ENCODE data around the gene SLC29A2.

SLC29A2 gene, protein sequence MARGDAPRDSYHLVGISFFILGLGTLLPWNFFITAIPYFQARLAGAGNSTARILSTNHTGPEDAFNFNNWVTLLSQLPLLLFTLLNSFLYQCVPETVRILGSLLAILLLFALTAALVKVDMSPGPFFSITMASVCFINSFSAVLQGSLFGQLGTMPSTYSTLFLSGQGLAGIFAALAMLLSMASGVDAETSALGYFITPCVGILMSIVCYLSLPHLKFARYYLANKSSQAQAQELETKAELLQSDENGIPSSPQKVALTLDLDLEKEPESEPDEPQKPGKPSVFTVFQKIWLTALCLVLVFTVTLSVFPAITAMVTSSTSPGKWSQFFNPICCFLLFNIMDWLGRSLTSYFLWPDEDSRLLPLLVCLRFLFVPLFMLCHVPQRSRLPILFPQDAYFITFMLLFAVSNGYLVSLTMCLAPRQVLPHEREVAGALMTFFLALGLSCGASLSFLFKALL

DNA sequence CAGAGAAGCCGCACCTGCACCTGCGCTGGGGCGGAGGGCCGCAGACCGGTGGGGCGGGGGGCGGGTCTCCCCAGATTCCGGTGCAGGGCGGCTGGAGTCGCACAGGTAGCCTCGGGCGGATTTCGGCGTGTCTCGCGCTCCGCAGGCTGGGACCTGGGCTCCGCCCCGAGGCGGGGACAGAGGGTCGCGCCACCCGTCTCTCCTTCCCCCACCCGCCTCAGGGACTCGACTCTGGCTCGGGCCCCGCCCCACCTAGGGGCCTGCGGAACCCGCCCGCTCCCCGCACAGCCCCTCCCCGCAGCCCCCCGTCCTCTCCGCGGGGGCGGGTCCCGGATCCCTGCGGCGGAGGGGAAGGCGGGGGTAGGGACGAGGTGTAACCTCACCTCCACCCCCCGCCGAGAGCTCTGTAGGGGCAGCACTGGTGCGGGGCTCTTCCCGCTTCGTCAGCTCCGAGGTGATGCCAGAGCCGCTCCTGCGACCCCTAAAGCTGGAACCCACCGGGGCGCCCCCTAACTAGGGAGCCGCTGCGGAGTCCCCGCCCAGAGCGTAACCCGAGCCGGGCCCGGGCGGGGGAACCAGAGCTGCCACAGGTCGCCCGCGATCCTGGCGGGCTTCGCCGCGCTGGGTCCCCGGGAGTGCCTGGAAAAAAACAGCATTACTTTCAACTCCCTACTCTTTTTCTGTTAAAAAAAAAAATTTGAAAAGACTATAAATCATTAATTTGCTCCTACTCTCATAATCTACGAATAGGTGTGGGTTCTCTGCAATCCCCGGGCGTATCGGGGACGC lies at the start of gene SLC29A2:
Gene SLC29A2 (minus strand): TSS at position 134 of the 789 bp plus-strand sequence. CDS start 169 bp downstream, outside the sequence.
- peak; percentile 74 for DNase-seq

DNA sequence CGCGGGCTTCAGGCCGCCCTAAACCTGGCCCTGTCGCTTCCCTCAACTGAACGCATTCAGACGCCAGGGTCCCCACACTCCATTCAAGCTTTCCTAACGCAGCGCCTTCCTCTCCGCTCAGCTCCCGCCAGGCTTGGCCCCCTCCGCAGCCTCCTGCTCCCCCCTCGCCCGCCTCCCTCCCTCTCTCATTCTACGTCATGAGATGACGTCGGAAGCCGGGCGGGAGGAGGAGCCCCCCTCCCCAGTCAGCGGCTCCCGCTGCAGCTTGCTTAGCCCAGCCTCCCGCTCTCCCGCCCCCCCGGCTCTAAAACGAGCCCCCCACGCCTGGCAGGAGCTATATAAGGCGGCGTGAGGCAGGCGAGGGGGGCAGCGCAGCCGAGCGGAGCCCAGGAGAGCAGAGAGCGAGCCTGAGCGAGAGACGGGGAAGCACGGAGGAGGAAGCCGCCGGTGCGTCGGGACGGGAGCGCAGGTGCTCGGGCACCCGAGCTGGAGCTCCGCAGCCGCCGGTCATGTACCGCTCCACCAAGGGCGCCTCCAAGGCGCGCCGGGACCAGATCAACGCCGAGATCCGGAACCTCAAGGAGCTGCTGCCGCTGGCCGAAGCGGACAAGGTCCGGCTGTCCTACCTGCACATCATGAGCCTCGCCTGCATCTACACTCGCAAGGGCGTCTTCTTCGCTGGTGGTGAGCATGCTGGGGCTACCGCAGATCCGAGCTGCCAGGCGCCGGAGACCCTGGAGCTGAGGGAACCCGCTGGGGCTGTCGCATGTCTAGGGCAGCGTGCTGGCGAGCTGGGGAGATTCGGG lies 49.3 kb upstream of the SLC29A2 start, which contains the start of gene NPAS4:
Gene NPAS4 (plus strand): TSS at position 365 of the 806 bp plus-strand sequence. CDS start 145 bp downstream, at position 510.
- no peak for DNase-seq

DNA sequence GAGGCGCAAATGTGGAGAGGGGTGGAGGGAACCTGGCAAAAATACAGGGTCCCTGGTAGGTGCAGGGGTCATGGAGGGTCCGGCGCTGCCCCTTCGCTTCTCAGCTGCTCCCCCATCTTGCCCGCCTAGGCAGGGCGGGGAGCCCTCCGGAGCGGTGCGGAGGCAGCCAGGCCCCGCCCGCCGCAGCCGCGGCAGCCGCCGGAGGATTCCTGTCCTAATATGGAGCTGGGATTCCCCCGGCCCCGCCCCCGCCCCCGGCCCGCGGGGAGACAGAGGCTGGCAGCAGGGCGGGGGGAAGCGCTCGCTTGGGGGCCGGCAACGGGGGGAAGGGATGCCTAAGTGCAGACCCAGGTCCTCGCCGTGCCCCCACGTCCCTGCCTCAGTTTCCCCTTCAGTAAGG lies 48.3 kb upstream of the SLC29A2 start:
- DNase-seq: no peak

DNA sequence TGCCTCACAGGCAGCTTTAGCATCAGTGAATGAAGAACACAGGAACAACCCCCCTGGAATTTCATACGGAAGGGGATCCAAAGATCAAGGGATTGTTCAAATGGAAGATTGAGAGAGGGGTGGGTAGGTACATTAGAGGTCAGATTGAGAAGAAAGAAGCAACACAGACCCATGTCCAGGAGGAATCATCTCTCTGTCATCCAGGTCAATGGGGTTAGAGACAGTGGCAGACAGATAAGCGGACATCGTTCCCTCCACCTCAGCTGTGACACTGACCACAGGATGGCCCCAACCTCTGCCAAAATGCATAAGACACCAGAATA lies 47.4 kb upstream of the SLC29A2 start:
- DNase-seq: no peak

DNA sequence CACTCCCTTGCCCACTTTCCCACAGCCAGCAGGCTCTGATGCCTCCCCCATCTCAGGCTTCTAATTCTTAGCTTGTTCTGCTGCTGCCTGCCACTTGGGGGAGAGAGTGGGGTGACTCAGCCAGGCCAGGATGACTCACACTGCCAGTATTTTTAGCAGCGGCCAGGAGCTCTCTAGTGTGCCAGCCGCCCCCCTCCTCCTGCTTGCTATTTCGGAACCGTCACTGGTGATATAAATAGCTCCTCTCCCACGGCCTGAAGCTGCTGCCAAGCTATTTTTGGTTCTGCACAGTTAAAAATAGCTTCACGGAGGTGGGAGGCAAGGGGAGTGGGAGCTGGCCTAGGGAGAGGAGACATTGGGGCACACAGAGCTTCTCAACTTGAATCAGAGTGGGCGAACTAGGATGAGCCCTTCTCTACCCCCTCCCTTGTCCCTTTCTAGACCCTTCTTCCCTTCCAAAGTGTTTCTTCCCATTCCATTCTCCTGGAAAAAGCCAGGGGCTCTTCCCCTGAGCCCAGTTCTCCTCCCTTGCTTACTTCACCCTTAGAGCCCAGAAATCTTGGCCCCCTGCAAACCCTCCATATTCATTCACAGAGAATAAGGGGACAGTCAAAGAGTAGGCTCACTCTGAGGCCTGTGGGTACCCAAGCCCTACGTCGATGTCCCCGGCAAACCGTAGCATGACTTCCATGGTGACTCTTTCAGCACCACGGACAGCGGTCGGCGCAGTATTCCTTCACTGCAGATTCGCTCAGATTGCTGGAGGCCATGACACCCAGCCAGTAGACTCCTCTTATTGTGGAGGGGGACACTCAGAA lies 46.8 kb upstream of the SLC29A2 start:
- DNase-seq: peak; percentile 26

DNA sequence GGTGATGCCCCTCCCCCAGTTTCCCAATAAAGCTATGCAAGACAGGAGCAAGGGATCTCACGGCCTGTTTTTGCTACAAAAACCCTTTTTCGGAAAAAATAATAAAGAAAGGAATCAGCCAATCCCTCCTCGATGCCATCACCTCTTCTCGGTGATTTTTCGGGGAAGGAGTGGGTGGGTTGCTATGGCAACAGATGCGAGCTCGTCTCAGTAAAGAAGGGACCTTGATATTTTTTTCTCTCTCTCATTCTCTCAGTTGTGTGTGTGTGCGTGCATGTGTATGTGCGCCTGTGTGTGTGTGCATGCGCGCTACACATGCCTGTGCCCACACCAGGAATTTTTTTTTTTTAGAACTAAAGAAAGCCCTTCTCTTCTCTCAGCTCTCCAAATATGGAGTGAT lies 45.4 kb upstream of the SLC29A2 start:
- DNase-seq: no peak

DNA sequence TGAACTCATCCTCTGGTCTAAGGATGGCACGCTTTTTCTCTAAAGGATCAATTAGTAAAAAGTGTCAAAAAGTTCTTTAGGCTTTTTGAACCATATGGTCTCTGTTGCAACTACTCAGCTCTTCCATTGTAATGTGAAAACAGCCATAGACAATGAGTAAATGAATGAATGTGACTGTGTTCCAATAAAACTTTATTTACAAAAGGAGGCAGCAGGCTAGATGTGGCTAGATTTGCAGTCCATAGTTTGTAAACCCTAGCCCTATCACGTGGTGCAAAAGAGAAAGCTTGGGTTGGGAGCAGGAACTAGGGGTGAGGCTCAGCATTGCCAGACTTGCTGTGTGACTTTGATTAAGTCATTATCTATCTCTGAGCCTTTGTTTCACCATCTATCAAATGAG lies 43.9 kb upstream of the SLC29A2 start:
- DNase-seq: no peak

DNA sequence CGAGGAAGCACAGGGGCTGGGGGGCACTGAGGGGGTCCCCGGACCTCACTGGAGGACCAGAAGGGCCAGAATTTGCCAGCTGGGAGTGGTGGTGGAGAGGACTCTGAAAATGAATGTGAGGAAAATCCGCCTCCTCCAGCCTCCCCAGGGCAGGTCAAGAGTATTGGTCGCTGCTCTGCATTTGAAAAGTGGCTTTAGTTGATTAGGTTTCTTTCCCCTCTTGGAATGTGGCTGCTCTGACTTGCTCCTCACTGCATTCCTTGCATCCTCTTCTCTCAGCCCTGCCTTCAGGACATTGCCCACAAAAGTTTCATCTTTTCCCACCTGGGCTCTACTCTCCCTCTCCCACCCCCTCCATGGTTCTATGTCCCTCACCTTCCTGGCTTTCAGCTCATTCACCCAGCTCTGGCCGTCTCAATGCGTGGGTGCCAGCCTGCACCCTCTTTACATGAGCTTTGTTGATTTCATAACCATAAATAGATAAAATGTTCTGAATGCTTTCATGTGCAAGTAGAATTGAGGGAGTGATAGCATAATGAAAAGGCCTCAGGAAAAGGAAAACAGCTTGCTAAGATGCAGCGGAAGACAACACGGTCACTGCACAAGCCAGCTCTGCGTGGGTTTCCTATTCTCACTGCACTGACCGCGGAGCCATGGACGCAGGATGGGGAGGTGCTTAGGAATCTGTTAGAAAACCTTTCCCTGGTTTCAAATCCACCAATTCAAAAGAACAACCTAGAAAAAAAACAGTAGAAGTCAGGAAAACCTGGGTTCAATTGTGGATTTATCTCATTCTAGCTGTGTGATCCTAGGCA lies 42.8 kb upstream of the SLC29A2 start:
- no peak for DNase-seq

DNA sequence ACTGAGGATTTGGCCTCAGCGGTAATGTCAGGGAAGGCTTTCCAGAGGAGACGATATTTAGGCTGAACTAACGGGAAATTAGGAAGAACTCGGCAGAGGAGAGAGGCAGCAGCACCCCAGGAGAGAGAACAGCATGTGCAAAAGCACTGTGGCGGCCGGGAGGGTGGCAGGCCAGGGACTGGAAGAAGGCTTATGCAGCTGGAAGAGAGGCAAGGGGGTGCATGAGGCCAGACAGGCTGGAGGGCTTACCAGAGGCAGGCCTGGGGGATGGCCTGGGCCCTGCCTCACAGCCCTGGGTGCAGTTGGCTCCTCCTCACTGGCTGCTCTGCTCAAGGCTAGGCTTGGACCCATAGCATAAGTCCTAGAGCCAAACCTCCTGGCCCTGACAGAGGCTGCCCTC lies 41.6 kb upstream of the SLC29A2 start:
- no peak for DNase-seq

DNA sequence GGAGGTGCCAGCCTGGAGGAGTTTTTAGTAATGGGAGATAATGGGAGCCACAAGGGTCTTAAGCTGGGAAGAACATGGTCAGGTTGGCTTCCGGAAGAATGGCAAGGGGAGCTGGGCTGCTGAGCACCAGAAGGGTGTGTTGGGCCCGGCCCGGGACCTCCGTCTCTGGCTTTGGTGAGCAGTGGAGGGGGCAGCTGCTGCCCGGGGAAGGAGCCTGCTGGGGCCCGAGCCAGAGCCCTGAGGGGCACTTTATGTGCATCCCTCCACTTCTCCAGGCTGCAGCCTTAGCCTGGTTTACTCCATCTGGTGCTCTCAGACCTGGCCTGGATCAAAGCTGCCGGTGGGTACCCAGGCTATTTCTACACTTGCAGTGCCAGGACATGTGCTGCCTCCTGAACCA lies 40.5 kb upstream of the SLC29A2 start:
- no peak for DNase-seq

DNA sequence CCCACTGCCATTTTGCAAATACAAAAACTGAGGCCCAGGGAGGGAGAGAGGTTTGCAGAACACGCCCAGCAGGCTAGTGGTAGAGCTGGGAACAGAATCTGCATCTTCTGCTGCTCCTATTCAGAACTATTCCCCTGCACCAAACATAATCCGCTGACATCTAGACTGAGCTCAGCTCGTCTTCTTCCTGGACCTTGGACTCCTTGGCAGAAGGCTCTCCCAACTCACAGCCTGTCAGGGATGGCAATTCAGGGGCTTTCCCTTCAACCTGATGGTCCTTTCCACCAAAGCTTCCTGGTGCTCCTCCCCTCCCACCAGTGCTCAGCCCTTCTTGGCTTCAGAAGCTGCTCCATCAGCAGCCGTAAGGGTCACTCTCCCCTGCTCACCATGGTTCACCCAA lies 39.8 kb upstream of the SLC29A2 start:
- no peak for DNase-seq

DNA sequence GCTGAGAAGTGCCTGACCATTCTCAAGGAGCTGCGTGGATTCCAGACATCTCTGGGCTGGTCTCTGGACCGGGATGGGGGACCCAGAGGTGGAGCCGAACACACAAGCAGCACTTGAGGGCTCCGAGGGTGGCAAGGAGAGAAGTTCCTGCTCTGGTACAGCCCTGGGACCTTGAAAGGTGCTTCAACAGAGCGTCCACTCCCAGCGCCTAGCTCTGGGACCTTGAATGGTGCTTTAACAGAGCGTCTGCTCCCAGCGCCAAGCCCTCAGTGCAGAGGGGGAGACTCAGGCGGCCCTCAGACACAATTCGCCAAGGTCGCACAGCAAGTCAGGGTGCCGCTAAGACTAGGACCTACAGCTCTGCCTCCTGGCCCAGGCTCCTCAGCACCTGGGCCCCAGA lies 38.6 kb upstream of the SLC29A2 start:
- no peak for DNase-seq

DNA sequence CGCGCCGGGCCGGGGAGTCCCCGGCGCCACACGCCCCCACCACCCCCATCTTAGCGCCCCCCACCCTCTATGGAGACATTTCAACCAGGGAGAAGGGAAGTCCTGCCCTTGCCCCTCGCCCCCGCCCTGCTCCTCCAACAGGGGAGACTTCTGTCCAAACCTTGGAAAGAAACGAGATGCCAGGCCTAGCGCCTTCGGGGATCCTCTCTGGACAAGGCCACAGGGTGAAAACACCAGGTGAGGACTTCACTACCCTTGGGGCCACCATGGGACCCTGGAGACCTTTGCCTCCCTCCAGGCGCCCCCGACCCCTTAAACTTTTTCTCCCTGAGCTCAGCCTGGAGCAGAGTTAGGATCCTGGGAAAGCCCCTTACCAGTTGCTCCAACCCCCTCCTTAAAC lies 37.7 kb upstream of the SLC29A2 start:
- no peak for DNase-seq

DNA sequence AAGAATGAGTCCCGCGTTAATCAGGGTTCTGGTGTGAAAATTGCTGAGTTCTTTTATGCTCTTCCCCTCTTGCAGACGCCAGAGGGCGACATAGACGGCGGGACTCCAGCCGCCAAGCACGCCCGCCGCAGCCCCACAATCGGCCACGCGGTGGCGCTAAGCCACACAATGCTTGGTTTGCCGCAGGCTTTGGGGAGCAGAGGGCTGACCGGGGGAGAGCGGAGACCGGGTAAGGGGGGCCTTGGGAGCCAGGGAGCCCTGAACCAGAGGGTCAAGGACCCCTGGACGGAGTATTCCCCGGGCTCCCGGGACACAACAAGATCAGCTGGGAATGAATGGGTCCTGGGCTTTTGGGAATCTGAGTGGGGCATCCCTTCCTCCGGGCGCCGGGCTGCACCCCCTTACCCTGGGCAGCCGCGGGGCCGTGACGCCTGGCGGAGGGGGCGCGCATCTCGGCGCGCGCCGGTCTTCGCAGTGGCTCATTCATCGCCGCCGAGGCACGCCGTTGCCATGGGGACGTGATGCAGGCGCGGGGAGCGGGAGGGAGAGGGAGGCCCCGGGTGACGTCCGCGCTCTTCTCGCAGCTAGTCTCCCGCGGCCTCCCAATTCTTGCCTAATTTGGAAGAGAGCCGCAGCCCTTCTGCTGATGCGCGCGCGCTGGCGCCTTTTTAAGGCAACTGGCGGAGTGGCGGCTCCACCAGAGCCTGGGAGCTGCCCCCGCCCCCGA lies 37.1 kb upstream of the SLC29A2 start:
- peak; percentile 79 for DNase-seq

DNA sequence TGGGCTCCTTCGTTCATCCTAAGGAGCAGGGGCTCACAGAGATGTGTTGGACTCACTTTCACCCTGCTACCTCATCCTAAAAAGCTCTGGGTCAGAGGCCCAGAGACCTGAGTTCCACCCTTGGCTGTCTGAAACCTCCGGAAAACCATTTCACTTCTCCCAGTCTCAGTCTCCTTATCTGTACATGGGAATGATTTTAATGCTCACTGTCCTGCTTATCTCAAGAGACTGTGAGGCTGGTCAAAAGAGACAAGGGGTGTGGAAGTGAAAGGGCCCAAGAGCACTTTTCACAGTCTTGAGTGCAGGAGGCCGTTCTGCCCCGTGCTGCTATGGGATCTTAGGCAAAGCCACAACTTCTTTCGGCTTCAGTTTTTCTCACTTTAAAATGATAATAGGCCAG lies 36.1 kb upstream of the SLC29A2 start:
- no peak for DNase-seq

DNA sequence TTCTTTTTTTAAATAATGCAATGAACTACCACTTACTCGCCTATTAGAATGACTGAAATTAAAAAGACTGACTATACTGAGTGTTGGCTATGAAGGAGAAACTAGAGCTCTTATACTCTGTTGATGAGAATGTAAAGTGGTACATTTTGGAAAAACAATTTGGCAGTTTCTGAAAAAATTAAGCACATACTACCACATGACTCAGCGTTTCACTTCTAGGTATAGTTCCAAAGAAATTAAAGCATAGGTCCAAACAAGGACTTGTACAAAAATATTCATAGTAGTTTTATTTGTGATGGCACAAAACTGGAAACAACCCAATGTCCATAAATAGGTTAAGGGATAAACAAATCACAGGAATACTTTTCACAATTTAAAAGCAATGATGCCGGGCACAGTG lies 22.4 kb upstream of the SLC29A2 start:
- no peak for DNase-seq

DNA sequence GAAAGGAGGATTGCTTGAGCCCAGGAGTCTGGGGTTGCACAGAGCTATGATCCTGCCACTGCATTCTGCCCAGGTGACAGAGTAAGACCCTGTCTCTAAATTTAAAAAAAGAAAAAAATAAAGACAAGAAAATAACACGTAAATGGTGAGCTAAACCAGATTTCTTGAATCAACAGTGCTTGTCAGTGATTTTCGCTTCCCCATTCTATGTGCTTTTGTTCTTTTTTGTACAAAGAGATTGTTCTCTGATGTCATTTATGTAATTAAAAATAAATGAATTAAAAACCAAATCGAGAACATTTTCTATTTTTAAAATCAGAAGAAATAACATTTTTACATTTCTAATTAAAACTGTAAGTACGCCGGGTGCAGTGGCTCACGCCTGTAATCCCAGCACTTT lies 19.8 kb upstream of the SLC29A2 start:
- DNase-seq: no peak

DNA sequence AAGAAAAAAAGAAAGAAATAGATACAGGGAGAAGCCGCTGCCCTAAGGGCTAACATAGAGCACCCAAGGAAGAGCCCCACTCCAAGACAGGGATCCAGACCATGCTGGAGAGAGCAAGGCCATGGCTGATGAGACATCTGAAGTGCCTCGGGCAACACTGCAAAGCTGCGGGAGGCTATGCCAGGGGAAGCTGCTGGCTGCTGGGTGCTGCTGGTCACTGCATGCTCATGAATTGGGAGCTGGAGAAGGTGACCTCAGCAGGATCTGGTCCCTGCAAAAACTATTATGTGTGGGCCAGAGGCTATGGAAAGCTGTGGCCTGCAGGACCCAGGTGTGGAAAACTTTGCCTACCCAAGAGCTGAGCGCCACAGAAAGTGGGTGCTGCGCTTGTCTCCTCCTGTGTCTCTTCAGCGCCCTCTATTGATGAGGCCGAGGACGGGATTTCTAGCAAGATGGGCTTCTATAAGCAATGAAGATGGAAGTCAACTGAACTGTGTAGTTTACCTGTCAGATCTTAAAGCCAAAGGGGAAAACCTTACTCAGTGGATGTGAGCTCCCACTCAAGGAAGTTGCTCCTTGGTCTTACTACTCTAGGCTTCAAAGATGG lies 17.3 kb upstream of the SLC29A2 start:
- DNase-seq: peak; percentile 75

DNA sequence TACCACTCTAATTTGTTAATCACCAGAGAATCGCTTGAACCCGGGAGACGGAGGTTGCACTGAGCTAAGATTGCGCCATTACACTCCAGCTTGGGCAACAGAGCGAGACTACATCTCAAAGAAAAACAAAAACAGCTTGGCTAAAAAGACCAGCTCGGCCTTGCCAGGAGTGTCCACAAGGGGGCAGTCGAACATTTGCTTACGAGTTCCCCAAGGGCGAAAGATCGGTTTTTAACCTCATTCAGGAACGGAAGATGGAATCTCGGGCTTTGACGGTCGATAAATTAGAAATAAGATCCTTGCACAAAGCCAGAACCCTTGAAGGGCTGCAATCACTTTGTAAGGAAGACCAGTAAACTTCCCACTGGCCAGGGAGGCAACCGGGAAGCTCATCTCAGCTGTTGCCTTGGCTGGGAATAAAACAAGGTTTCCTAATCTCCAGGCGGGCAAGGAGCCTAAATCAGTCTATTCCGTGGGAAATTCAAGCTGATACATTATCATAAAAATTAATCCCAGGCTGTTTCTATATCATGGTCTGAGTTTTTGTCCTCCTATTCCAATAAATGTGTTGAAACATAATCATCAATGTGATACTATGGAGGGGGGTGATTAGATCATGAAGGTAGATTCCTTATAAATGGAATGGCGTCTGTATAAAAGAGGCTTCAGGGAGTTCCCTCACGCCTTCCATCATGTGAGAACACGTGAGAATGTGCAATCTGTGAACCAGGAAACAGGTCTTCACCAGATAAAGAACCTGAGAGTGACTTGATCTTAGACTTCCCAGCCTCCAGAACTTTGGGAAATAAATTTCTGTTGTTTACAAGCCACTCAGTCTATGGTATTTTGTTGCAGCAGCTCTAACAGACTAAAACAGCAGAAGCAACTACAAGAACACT lies 14.9 kb upstream of the SLC29A2 start:
- DNase-seq: peak; percentile 79

Measured in CD4-positive, alpha-beta T cell treated with Interleukin-4 for 4 hours (primary cell).